Measurements from ENCODE around the gene RGS9. TPM values are rescaled to one million over a fixed set of nuclear protein-coding genes. Genes with fewer than 3 reads are reported as not detected.

RGS9 gene
- total RNA-seq, 4 donors from 2014 or later: 1.1 to 8.5 (median 3.6) TPM

DNA sequence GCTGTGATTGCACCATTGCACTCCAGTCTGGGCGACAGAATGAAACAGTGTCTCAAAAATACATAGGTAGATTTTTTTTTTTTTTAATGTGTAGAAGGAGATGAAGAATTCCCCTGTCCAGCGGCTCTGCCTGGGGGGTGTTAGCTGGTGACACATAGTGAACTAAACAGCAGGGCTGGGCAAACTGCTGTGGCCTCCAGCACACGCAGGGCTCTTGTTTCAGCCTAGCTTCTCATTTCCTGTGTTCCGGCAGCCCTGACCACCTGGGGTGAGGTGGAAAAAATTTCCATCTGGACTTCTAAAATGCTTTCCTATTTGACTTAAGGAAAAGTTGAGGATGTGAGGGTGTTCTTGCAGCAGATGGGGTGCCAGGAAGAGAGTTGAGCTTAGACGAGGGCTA is 33.3 kb upstream of the RGS9 start:
- H3K36me3 ChIP-seq: no peaks in the 10 kb centered on the region
- no peaks in the 10 kb centered on the region for H3K9me3 ChIP-seq
- WGBS: 85% methylated on average over 5 of the region's 5 CpGs
- peaks cover 48% of the 10 kb centered on the region for H3K4me1 ChIP-seq
- H3K27me3 ChIP-seq: no peaks in the 10 kb centered on the region
- DNase-seq (ENCODE audit: low spot score in 2 of 2): no peak
- no peak overlapping the region for H3K27ac ChIP-seq
- no peak overlapping the region for H3K4me3 ChIP-seq
- no peak for TF ChIP-seq POLR2AphosphoS5 (IDR thresholded peaks at IDR 0.05)
- no peak for TF ChIP-seq EP300 (IDR thresholded peaks at IDR 0.05)
- TF ChIP-seq, protein P1, sequence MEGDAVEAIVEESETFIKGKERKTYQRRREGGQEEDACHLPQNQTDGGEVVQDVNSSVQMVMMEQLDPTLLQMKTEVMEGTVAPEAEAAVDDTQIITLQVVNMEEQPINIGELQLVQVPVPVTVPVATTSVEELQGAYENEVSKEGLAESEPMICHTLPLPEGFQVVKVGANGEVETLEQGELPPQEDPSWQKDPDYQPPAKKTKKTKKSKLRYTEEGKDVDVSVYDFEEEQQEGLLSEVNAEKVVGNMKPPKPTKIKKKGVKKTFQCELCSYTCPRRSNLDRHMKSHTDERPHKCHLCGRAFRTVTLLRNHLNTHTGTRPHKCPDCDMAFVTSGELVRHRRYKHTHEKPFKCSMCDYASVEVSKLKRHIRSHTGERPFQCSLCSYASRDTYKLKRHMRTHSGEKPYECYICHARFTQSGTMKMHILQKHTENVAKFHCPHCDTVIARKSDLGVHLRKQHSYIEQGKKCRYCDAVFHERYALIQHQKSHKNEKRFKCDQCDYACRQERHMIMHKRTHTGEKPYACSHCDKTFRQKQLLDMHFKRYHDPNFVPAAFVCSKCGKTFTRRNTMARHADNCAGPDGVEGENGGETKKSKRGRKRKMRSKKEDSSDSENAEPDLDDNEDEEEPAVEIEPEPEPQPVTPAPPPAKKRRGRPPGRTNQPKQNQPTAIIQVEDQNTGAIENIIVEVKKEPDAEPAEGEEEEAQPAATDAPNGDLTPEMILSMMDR (IDR thresholded peaks at IDR 0.05): no peak
- TF ChIP-seq POLR2A (IDR thresholded peaks at IDR 0.05): no peak

DNA sequence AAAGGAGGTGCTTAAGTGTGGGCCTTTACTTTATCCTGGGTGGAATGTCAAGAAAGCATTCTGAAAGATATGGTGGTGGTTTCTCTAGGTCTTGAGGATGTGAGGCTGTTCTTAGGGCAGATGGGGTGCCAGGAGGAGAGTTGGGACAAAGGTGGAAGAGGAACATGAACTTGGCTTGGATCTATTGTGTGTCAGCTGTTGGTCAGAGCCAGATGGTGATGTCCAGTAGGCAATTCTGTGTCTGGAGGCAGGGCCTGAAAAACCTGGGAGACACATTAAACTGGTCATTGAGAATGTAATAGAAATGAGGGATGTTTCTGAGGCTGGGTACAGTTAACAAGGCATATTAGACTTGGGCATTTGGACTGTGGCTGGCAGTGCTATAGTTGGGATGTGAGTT is 32.6 kb upstream of the RGS9 start:
- Histone ChIP-seq H3K27ac (no peak overlapping the region), H3K36me3 (no peaks in the 10 kb centered on the region), H3K4me1 (peaks cover 42% of the 10 kb centered on the region), H3K4me3 (no peak overlapping the region), H3K27me3 (no peaks in the 10 kb centered on the region), H3K9me3 (no peaks in the 10 kb centered on the region)
- TF ChIP-seq, protein P1 (IDR thresholded peaks at IDR 0.05): no peak
- TF ChIP-seq POLR2AphosphoS5 (IDR thresholded peaks at IDR 0.05) (no peak), POLR2A (IDR thresholded peaks at IDR 0.05) (no peak), EP300 (IDR thresholded peaks at IDR 0.05) (no peak)
- DNase-seq (ENCODE audit: low spot score in 2 of 2): no peak

GRCh38 chr17:65104973-65105372 is 32.2 kb upstream of the RGS9 start:
- no peaks in the 10 kb centered on the region for H3K36me3 ChIP-seq
- H3K4me1 ChIP-seq: peaks cover 38% of the 10 kb centered on the region
- no peak overlapping the region for H3K4me3 ChIP-seq
- no peak overlapping the region for H3K27ac ChIP-seq
- no peak for DNase-seq (ENCODE audit: low spot score in 2 of 2)
- WGBS: 73% methylated on average over 6 of the region's 6 CpGs
- H3K27me3 ChIP-seq: no peaks in the 10 kb centered on the region
- no peaks in the 10 kb centered on the region for H3K9me3 ChIP-seq
- TF ChIP-seq POLR2A (IDR thresholded peaks at IDR 0.05) (no peak), POLR2AphosphoS5 (IDR thresholded peaks at IDR 0.05) (no peak)
- TF ChIP-seq, protein P1 (IDR thresholded peaks at IDR 0.05): no peak

GRCh38 chr17:65108152-65108551 is 29.0 kb upstream of the RGS9 start:
- 89% methylated on average over 6 of the region's 6 CpGs for WGBS
- H3K36me3 ChIP-seq: no peaks in the 10 kb centered on the region
- no peaks in the 10 kb centered on the region for H3K9me3 ChIP-seq
- TF ChIP-seq EP300 (IDR thresholded peaks at IDR 0.05) (no peak), POLR2A (IDR thresholded peaks at IDR 0.05) (no peak)
- peaks cover 22% of the 10 kb centered on the region for H3K4me1 ChIP-seq
- no peak overlapping the region for H3K27ac ChIP-seq
- no peaks in the 10 kb centered on the region for H3K27me3 ChIP-seq
- no peak overlapping the region for H3K4me3 ChIP-seq
- no peak for DNase-seq (ENCODE audit: low spot score in 2 of 2)

GRCh38 chr17:65109543-65109942 is 27.6 kb upstream of the RGS9 start:
- H3K27me3 ChIP-seq: no peaks in the 10 kb centered on the region
- no peak overlapping the region for H3K4me3 ChIP-seq
- TF ChIP-seq POLR2AphosphoS5 (IDR thresholded peaks at IDR 0.05): no peak
- TF ChIP-seq POLR2A (IDR thresholded peaks at IDR 0.05): no peak
- TF ChIP-seq, protein P1 (IDR thresholded peaks at IDR 0.05): no peak
- no peak for TF ChIP-seq EP300 (IDR thresholded peaks at IDR 0.05)
- WGBS: 45% methylated on average over 6 of the region's 6 CpGs
- H3K36me3 ChIP-seq: no peaks in the 10 kb centered on the region
- H3K9me3 ChIP-seq: no peaks in the 10 kb centered on the region
- H3K27ac ChIP-seq: no peak overlapping the region
- no peak for DNase-seq (ENCODE audit: low spot score in 2 of 2)
- peaks cover 20% of the 10 kb centered on the region for H3K4me1 ChIP-seq

GRCh38 chr17:65109990-65110680 is 27.0 kb upstream of the RGS9 start:
- 82% methylated on average over 2 of the region's 2 CpGs for WGBS

More at GRCh38 chr17:65109990-65110680, 27.0 kb upstream of the RGS9 start:
- H3K27me3 ChIP-seq: no peaks in the 10 kb centered on the region
- H3K36me3 ChIP-seq: no peaks in the 10 kb centered on the region
- TF ChIP-seq EP300 (IDR thresholded peaks at IDR 0.05) (no peak), POLR2AphosphoS5 (IDR thresholded peaks at IDR 0.05) (no peak), POLR2A (IDR thresholded peaks at IDR 0.05) (no peak)
- TF ChIP-seq, protein P1 (IDR thresholded peaks at IDR 0.05): no peak
- no peak overlapping the region for H3K27ac ChIP-seq
- DNase-seq (ENCODE audit: low spot score in 2 of 2): no peak
- no peaks in the 10 kb centered on the region for H3K9me3 ChIP-seq
- no peak overlapping the region for H3K4me3 ChIP-seq
- peaks cover 20% of the 10 kb centered on the region for H3K4me1 ChIP-seq
